HG03575 (cell line): ENCODE results near the gene NR2F6.
"Not testable (repeated sequence)": the region's sequence is repeated elsewhere in the genome, so short reads cannot be mapped to it uniquely, and the experiment has no call there.

Experiments used
- ATAC-seq: cut with Tn5 transposase; IDR thresholded peaks from one replicate; pipeline ENCODE4 v1.9.1; 2021; ENCODE audit not compliant: unreplicated experiment, insufficient number of reproducible peaks, low FRiP score; ENCODE audit errors: extremely low read depth

Gene NR2F6

DNA sequence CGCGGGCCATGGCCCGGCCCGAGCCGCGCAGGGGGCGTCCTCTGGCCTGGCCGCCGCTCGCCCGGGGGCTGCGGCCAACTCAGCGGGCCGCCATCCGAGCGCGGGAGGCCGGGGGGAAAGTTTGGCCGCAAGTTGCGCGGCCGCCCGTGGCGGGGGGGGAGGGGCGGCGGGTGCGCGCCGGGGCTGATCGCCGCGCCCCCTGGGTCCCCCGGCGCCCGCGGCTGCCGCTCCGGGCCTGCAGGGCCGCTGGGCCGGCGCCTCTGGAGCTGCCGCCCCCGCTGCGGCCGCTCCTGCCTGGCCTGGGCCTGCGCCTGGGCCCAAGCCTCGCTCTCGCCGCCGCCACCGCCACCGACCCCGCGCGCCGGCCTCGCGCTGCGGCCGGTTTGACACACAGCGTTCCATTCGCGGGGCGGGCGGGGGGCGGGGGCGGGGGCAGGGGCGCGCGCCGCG is at the start of gene NR2F6:
Gene NR2F6, minus strand, starts transcription at position 385 of the 450 bp plus-strand sequence. CDS start 699 bp downstream, outside the sequence.
- ATAC-seq, result no peak

DNA sequence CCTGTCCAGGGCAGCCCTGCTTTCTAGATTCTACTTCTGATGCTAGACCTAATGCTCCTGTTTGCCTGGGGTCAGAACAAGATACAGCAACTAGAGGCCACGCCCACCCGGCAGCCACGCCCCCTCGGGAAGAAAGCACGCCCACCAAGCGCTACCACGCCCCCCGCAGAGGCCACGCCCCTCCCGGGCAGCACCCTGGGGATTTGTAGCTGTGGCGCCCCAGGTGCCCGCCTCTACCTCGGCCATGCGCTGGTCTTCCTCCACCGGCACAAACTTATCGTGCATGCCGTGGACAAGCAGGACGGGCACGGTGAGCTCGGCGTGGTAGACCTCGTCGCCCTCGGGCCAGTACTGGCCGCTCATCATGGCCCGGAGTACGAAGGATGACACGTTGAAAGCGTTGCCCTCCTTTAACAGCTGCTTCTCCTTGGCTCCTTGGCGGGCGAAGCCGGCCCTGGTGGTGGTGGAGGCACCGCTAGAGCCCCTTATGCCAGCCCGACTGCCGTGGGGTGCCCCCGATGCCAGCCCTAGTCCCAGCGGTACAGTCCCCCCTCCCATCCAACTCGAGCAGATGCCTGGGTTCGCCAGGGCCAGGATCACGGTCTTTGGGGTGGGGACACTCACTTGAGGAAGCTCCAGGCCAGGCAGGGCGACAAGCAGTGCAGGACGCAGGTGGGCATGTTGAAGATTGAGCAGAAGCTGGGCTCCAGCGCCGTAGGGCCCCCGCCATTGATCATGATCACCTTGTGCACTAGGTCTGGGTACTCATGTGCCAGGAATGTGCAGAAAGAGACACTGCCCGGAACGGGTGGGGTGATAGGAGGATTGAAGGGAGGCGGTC is 48.6 kb upstream of the NR2F6 start:
- no peak for ATAC-seq

DNA sequence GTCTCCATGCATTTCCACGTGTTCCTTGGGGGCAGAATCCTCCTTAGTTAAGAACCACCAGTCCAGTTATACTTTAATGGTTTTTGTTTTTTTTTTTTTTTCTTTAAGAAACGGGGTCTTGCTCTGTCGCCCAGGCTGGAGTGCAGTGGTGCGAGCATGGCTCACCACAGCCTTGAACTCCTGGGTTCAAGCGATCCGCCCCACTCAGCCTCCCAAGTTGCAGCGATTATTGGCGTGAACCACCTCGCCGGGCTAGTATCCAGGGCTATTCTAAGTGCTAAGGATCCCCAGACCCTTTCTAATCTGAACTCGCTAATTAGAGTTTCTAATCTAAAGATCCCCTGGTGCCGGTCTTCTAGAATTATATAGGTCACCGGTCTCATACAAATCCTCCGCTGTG is 47.9 kb upstream of the NR2F6 start:
- no peak for ATAC-seq

DNA sequence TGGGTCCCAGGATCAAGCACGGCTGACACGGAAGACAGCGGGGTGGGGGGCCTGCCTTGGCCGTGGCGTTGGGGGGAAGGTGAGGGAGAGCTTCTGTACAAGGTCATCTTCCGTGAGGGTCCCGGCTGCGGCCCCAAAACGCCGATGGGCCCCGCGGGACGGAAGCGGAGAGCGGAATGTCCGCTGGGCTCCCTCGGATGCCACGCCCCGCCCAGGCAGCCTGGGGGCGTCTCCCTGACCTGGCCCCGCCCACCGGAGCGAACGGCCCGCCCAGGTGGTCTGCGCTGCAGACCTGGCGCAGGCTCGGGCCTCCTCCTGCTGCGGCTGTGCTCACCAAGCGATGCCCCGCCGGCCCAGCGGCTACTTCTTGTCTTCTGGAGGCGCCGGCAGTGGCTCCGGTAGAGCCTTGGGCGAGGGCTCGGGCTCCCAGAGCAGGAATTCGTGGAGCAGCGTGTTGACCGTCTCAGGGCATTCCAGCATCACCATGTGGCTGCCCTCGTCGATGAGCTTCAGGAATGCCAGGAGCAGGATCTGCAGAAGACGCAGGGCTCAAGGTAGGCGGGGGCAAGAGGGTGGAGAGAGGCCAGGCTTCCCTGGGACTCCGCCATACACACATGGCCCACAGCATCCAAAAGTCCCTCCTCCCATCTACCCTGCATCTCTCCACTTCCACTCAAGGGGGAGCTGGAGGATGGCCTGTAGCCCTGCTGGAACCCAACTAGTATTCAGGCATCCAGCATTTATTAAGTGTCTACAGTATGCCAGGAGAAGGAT is 46.8 kb upstream of the NR2F6 start:
- ATAC-seq, result no peak

DNA sequence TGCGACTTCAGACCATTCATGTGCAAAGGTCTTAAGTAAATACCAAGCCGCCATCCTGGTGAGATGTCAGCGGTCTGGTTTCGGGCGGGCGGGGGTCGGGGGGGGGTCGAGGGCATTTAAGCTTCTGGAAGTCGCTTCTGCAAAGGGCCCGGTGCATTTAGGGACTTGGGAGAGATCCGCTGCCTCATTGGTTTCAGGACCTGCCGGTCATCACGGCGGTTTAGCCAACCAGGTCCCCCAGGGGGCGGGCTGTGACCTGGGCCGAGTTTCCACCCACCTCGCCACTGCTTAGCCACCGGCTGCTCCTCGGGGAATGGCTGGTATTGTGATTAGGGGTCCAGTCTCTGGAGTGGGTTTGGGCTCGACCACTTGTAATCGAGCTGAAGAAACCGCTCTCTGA is 43.8 kb upstream of the NR2F6 start:
- no peak for ATAC-seq

DNA sequence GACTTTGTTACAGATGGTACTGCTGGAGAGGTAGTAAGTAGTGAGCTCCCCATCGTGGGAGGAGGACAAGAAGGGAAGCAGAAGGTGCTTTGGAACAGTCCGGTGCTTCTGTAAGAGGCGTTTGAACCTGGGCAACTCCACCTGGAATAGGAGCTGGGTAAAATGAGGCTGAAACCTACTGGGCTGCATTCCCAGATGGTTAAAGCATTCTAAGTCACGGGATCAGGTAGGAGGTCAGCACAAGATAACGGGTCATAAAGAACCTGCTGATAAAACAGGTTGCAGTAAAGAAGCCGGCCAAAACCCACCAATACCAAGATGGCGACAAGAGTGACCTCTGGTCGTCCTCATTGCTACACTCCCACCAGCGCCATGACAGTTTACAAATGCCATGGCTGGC is 41.0 kb upstream of the NR2F6 start:
- ATAC-seq, result no peak

DNA sequence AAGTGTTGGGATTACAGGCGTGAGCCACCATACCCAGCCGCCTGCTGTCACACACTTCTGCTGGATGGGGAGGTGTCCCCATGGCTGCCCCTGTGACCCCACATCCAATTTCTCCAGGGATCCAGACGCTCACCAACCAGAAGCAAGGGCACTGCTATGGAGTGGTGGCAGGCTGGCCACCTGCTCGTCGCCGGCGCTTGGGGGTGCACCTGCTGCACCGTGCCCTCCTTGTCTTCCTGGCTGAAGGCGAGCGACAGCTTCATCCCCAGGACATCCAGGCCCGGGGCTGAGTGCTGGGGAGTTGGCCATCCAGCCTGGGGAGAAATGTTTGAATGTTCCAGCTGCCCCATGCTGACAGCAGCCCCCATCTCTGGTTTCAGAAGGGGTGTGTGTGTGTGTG is 40.5 kb upstream of the NR2F6 start:
- ATAC-seq, result no peak

DNA sequence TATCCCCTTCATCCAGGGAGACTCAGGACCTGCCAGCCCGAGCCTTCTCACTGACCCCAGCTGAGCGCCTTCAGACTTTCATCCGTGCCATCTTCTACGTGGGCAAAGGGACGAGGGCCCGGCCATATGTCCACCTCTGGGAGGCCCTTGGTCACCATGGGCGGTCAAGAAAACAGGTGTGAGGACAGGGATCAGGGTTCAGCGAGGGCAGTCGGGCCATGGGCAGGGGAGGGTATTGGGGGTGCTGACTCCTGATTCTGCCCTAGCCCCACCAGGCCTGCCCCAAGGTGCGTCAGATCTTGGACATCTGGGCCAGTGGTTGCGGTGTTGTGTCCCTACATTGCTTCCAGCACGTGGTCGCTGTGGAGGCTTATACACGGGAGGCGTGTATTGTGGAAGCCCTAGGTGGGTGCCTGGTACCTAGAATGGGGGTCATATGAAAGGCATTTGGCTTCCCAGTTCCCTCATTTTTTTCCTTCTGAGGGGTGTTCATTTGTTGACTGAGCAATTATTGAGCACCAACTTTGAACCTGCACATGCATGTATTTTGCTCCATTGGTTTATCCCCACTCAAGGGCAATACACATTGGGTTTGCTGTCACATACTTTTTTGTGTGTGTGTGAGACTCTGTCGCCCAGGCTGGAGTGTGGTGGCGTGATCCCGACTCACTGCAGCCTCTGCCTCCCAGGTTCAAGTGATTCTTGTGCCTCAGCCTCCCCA is 39.9 kb upstream of the NR2F6 start:
- ATAC-seq, result no peak

DNA sequence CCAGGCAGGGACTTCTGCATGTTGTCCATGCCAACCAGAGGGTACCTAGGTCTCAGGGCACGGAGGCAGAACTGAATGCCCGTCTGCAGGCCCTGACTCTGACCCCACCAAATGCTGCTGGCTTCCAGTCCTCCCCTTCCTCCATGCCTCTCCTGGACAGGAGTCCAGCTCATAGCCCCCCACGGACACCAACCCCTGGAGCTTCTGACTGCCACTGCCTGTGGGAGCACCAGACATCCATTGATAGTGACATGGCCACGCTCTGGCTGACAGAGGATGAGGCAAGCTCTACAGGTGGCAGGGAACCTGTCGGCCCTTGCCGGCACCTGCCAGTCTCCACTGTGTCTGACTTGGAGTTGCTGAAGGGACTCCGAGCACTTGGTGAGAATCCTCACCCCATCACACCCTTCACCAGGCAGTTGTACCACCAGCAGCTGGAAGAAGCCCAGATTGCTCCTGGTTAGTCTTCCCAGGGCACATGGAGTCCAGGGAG is 37.8 kb upstream of the NR2F6 start:
- ATAC-seq, result no peak

DNA sequence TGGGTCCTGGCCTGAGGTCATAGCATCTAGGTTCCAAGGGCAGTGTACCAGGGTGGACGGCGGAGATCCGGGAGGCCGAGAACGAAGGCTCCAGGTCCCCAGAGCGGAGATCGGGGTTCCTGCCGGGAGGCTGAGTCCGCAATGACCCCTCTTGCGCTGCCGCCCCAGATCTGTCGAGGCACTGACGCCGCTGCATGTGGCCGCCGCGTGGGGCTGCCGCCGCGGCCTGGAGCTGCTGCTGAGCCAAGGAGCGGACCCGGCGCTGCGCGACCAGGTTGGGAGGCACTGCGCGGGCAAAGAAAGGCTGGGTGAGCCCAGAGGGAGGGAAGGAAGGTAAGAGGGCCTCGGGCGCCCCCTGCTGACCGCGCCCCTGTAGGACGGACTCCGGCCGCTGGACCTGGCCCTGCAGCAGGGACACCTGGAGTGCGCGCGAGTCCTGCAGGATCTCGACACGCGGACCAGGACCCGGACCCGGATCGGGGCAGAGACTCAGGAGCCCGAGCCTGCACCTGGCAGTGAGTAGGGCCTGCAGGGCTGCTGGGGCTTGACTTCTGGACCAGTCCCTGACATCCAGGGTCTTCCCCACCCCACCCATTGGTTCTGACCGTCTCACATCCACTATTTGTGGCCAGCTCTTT is 36.9 kb upstream of the NR2F6 start:
- no peak for ATAC-seq

DNA sequence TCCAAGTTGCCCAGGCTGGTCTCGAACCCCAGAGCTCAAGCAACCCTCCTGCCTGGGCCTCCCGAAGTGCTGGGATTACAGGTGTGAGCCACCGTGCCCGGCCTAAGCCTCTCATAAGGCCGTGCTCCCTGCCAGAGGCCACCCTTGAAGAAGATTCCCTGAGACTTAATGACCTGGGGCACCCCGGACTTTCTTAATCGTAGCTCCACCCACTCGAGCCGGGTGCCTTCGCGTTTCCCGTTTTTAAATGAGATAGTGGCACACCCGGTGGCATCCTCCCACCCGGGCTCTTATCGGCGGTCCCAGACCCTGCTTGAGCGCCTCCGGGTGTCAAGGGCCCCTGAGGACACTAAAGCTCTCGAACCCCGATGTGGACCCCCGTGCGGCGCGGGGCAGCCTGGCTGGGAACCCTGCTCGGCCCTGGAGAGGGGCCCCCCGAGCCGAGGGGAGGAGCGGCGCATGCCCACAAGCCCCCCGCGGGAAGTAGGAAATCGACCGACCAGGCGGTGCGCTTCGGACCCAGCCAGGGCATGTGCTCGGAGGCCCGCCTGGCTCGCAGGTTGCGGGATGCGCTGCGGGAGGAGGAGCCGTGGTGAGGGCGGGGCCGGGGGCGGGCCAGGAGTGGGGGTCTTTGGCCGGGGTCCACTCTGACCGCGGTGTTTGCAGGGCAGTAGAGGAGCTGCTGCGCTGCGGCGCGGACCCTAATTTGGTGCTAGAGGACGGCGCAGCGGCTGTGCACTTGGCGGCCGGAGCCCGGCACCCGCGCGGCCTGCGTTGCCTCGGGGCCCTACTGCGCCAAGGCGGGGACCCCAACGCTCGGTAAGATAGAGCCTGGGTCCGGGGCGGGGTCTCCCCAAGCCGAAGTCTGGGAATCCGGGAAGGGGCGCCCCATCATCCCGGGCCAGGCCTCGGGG is 35.9 kb upstream of the NR2F6 start, which contains the start of gene ANKLE1:
Gene ANKLE1, plus strand, starts transcription at position 511 of the 914 bp plus-strand sequence. Its CDS starts 20 bp downstream, at position 531.
- ATAC-seq, result no peak

DNA sequence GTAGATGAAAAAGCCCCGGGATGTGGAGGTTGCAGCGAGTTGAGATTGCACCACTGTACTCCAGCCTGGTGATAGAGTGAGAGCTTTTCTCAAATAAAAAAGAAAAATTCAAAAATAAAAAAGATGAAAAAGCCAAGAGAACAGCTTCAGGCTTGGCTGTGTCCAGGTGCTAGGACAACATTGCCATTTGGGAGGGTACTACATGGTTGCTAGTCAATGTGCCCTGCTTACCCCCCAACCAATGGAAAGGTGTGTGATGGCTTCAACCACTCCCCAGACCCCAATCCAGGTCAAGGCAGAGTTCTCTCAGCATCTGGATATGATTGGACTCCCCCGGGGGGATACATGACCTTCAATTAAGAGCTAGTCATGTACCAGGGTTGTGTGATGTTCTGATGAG is 33.7 kb upstream of the NR2F6 start:
- ATAC-seq, result no peak

DNA sequence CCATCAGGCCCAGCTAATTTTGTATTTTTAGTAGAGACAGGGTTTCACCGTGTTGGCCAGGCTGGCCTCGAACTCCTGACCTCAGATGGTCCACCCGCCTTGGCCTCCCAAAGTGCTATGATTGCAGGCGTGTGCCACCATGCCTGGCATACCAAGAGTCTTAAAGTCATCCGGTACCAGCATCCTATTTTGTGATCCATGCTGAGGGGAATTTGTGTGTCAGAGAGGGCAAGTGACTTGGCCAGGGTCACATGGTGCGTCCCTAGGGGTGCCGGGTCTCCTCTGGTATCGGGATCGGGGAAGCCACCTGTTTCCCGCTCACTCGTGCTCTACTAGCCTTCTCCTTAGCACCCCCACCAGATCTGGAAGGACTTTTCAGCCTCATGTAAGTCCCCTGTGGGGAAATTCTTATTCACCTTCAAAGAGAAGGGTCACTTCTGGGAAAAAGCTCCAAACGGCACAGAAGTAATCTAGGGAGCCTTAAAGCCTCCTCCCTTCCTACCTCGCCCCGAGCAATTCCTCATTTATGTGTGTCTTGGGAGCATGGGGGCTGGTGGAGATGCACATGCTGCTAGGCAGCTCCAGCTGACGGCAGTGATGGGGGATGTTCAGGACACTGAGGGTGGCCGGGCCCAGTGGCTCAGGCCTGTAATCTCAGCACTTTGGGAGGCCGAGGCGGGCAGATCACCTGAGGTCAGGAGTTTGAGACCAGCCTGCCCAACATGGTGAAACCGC is 29.9 kb upstream of the NR2F6 start:
- ATAC-seq, result no peak

DNA sequence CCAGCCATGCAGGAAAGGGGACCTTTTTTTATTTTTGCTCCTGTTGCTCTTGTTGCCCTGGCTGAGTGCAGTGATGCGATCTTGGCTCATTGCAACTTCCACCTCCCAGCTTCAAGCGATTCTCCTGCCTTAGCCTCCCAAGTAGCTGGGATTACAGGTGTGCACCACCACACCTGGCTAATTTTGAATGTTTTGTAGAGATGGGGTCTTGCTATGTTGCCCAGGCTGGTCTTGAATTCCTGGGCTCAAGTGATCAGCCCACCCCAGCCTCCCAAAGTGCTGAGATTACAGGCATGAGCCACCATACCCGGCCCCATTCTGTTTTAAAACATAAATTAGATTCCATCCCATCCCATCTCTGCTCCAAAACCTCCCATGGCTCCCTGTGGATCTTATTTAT is 29.2 kb upstream of the NR2F6 start:
- ATAC-seq, result not testable (repeated sequence)

DNA sequence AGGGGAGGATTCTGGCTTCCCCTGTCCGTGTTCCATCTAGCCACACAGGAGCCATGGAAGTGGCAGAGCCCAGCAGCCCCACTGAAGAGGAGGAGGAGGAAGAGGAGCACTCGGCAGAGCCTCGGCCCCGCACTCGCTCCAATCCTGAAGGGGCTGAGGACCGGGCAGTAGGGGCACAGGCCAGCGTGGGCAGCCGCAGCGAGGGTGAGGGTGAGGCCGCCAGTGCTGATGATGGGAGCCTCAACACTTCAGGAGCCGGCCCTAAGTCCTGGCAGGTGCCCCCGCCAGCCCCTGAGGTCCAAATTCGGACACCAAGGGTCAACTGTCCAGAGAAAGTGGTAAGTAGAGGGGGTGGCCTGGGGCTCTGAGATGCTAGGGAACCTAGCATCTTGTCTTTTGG is 23.0 kb upstream of the NR2F6 start:
- no peak for ATAC-seq

DNA sequence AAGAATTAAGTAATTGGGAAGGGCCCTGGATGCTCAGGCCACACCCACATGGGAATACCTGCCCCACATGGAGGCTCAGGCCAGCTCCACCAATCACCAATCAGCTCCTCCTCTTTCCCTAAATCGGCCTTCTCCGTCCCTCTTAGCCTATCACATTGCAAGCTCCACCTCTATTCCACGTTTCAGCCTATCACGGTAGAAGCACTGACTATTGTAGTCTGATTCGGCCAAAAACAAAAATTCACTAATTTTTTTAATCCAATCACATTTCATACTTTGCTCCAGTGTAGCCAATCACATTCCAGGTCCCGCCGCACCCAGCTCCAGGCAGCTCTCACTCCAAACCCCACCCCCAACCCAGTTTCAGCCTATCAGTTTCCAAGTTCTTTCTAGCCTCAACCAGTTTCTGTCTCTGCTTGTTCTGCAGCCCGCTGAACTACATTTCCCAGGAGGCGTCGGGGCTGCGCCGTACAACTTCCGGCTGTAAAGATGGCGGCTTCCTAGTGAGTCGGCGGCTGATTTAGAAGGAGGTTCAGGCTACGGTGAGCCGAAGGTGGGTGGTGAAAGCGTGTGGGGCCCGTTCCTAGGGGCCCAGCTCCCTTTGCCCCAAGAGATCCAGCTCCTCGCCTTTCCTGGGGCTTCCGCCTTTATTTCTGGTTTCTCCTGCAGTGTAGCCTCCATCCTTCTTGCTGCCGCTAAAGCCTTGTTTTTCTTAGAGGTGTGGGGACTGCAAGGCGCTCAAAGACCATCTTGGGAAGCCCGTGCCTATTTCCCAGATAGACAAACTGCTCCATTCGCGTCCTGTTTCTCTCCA is 21.5 kb upstream of the NR2F6 start, which contains the start of gene BABAM1:
Gene BABAM1, plus strand, starts transcription at position 469 of the 814 bp plus-strand sequence. CDS start 1,364 bp downstream, outside the sequence.
- ATAC-seq, result peak; percentile 83
